ENCODE measurements around the gene MAP3K7.

Gene MAP3K7

GRCh38 chr6:90483116-90483839 is 103.6 kb downstream of the MAP3K7 start:
- CTCF ChIA-PET, result no interaction called here
- no peak for DNase-seq (ENCODE audit: extremely low spot score)
- no peak for TF ChIP-seq FOXA1 (IDR thresholded peaks at IDR 0.05)
- no peak for TF ChIP-seq NFRKB (IDR thresholded peaks at IDR 0.05)
- no peak for TF ChIP-seq BHLHE40 (IDR thresholded peaks at IDR 0.05; ENCODE audit: borderline replicate concordance)
- TF ChIP-seq PKNOX1 (IDR thresholded peaks at IDR 0.05), result no peak
- no peak for TF ChIP-seq TARDBP (IDR thresholded peaks at IDR 0.05)
- no peak for TF ChIP-seq FOXM1 (IDR thresholded peaks at IDR 0.05; ENCODE audit: borderline replicate concordance)
- no peak for TF ChIP-seq SUZ12 (IDR thresholded peaks at IDR 0.05)
- no peak for TF ChIP-seq ZNF384 (IDR thresholded peaks at IDR 0.05)
- TF ChIP-seq LEF1 (IDR thresholded peaks at IDR 0.05; ENCODE audit: borderline replicate concordance), result no peak
- TF ChIP-seq L3MBTL2 (conservative IDR thresholded peaks at IDR 0.05), result no peak
- no peak for TF ChIP-seq ELF4 (IDR thresholded peaks at IDR 0.05)
- TF ChIP-seq FOXK2 (IDR thresholded peaks at IDR 0.05), result no peak
- TF ChIP-seq ARNT (IDR thresholded peaks at IDR 0.05), result no peak
- no peak for TF ChIP-seq CTBP1 (IDR thresholded peaks at IDR 0.05; ENCODE audit: borderline replicate concordance)
- POLR2A ChIA-PET, result no interaction called here

- no peak for DNase-seq (ENCODE audit: extremely low spot score)
- TF ChIP-seq NFRKB (IDR thresholded peaks at IDR 0.05) (no peak), ZNF384 (IDR thresholded peaks at IDR 0.05) (no peak), FOXK2 (IDR thresholded peaks at IDR 0.05) (no peak), SUZ12 (IDR thresholded peaks at IDR 0.05) (no peak), HDGF (IDR thresholded peaks at IDR 0.05; ENCODE audit: borderline replicate concordance) (no peak), ELF4 (IDR thresholded peaks at IDR 0.05) (no peak), PKNOX1 (IDR thresholded peaks at IDR 0.05) (no peak), SP1 (IDR thresholded peaks at IDR 0.05) (no peak)
- ChIA-PET POLR2A (no interaction called here), CTCF (interaction anchor here (1.2 kb wide), 1 partner anchor 540 kb away, joined by 10 read pairs; no protein-coding TSS in a partner anchor)
Observed at GRCh38 chr6:90480666-90481065, 106.2 kb downstream of the MAP3K7 start.

- TF ChIP-seq NFRKB (IDR thresholded peaks at IDR 0.05) (no peak), FOXM1 (IDR thresholded peaks at IDR 0.05; ENCODE audit: borderline replicate concordance) (no peak), BHLHE40 (IDR thresholded peaks at IDR 0.05; ENCODE audit: borderline replicate concordance) (no peak), ARNT (IDR thresholded peaks at IDR 0.05) (no peak), FOXK2 (IDR thresholded peaks at IDR 0.05) (no peak), CTBP1 (IDR thresholded peaks at IDR 0.05; ENCODE audit: borderline replicate concordance) (no peak), FOXA1 (IDR thresholded peaks at IDR 0.05) (no peak), SUZ12 (IDR thresholded peaks at IDR 0.05) (no peak), LEF1 (IDR thresholded peaks at IDR 0.05; ENCODE audit: borderline replicate concordance) (no peak), TARDBP (IDR thresholded peaks at IDR 0.05) (no peak), ELF4 (IDR thresholded peaks at IDR 0.05) (no peak), HDGF (IDR thresholded peaks at IDR 0.05; ENCODE audit: borderline replicate concordance) (no peak), PKNOX1 (IDR thresholded peaks at IDR 0.05) (no peak), SP1 (IDR thresholded peaks at IDR 0.05) (no peak), ZNF384 (IDR thresholded peaks at IDR 0.05) (no peak), L3MBTL2 (conservative IDR thresholded peaks at IDR 0.05) (no peak)
- ChIA-PET CTCF (interaction anchor here (0.6 to 1.7 kb wide), 13 partner anchors 9 to 543 kb away, joined by 3 to 21 read pairs (median 4); no protein-coding TSS in a partner anchor), POLR2A (interaction anchor here (1.0 kb wide), 1 partner anchor 17 kb away, joined by 3 read pairs; no protein-coding TSS in a partner anchor)
- no peak for DNase-seq (ENCODE audit: extremely low spot score)
Observed at GRCh38 chr6:90479603-90479926, 107.3 kb downstream of the MAP3K7 start.

- POLR2A ChIA-PET, result interaction anchor here (1.0 kb wide), 1 partner anchor 16 kb away, joined by 3 read pairs; no protein-coding TSS in a partner anchor
- peak; percentile 92 for DNase-seq (ENCODE audit: extremely low spot score)
- CTCF ChIA-PET, result interaction anchor here (0.6 to 1.7 kb wide), 15 partner anchors 9 to 542 kb away, joined by 3 to 21 read pairs (median 4); no protein-coding TSS in a partner anchor
Observed at GRCh38 chr6:90478789-90479602, 107.9 kb downstream of the MAP3K7 start.

More at GRCh38 chr6:90478789-90479602, 107.9 kb downstream of the MAP3K7 start:
- no peak for TF ChIP-seq LEF1 (IDR thresholded peaks at IDR 0.05; ENCODE audit: borderline replicate concordance)
- no peak for TF ChIP-seq SP1 (IDR thresholded peaks at IDR 0.05)
- no peak for TF ChIP-seq FOXK2 (IDR thresholded peaks at IDR 0.05)
- TF ChIP-seq FOXA1 (IDR thresholded peaks at IDR 0.05), result no peak
- TF ChIP-seq FOXM1 (IDR thresholded peaks at IDR 0.05; ENCODE audit: borderline replicate concordance), result no peak
- TF ChIP-seq PKNOX1 (IDR thresholded peaks at IDR 0.05), result peak; percentile 85

Data from HEK293T (cell line).